ENCODE results near the gene FTHL17.

Gene FTHL17

GRCh38 chrX:31071725-31072124, at the start of gene FTHL17:
TSS of gene FTHL17 (minus strand) at chrX:31072041. CDS start at chrX:31071953, 88 bp downstream.
- in situ Hi-C loops (cut with HindIII; ENCODE audit: low sequenced_read_pairs): no loop called here

- in situ Hi-C loops (cut with HindIII; ENCODE audit: low sequenced_read_pairs): no loop called here
These were observed 45.4 kb upstream of the FTHL17 start for GRCh38 chrX:31117266-31117665.

GRCh38 chrX:31115398-31115797, 43.6 kb upstream of the FTHL17 start:
- in situ Hi-C loops (cut with HindIII; ENCODE audit: low sequenced_read_pairs): no loop called here

DNA sequence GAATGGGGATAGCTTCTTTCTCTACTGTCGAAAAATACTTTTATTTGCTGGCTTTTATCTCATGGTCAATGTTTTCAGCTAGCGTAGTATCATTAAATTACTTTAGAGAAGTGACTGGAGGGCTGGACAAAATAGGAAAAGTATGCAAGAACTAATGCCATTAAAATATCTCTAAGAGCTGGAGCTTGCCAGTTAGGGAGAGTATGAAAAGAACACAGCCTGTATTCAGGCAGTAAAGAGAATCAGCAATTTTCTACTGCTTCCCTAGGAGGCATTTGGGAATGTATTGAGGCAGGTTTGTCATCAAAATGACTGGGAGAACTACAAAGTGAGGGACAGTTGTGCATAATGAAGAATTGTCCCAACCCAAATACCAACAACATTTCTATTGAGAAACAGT, 43.0 kb upstream of the FTHL17 start:
- in situ Hi-C loops (cut with HindIII; ENCODE audit: low sequenced_read_pairs): no loop called here

DNA sequence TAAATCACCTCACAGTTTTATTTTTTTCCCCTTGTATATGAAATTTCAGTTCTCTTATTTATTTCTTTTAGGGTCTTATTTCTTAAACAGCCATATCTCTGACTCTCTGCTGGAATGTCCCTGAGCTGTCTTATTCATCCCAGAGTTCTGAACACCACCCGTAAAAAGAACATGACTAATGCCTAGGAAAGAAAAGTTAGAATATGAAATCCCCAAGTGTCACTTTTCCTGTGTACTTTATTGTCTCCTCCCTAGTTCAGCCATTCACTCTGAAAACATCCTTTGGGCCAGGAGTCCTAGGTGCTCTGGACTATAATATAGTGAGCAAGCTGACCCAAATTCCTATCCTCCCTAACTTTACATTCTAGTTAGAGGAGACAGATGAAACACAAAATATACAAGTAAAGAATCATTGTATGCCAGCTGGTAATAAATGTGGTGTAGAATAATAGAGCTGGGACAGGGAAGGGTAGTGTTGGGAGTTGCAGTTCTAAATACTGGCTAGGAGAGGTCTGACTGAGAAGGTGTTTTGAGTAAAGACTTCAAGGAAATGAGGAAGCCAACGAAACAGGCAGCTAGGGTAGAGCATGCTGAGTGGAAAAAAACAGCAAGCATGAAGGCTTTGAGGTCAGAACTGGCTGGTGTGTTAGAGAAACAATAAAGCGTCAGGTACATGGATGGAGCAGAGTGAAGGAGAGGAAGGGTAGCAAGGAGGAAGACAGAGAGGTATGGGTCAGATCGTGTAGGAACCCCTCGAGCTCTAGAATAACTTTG, 40.6 kb upstream of the FTHL17 start:
- in situ Hi-C loops (cut with HindIII; ENCODE audit: low sequenced_read_pairs): no loop called here

DNA sequence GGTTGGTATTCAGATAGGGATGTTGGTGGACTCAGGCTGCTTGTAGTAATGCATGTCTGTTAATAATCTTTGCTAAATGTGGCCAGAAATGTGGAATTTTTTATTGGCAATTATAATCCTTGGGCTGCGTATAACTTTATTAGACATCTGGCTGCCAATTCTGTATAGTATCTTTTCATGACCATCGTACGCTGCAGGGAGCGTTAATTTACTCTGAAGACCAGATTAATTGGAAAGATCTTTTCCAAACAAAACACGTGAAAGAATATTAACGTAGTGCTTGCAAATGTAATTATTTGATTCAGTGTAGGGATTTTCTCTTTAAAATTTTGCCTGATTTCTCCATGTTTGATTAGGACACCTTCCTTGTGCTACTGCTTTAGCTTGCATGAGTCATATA, 38.8 kb upstream of the FTHL17 start:
- in situ Hi-C loops (cut with HindIII; ENCODE audit: low sequenced_read_pairs): no loop called here

DNA sequence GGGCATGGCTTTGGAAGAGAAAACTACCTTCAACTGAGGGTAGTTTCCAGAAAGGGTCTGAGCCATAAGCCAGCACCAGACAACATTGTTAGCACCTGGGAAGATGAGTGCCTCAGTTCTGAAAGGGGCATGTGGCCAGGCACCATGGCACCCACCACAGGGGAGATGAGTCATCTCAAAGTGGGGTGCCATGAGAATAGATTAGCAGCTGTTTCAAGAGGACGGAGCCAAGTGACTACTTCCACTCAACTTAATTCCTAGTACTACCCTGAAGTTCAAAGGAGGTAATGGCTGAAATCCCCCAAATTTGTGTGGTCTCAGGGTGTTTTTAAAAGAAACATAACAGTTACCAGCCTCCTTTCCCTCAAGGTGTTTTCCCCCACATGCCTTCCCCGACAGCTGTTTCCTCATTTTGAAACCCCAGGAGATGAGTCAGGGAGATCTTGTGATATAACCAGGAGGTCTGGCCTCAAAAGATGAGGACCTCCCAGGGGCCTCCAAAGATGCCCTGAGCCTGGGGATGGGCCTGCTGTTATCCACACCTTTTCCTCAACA, 27.8 kb upstream of the FTHL17 start:
- in situ Hi-C loops (cut with HindIII; ENCODE audit: low sequenced_read_pairs): no loop called here

GRCh38 chrX:31098079-31098478, 26.2 kb upstream of the FTHL17 start:
- in situ Hi-C loops (cut with HindIII; ENCODE audit: low sequenced_read_pairs): no loop called here

- in situ Hi-C loops (cut with HindIII; ENCODE audit: low sequenced_read_pairs): no loop called here
These were observed 21.8 kb upstream of the FTHL17 start for GRCh38 chrX:31093639-31093975.

DNA sequence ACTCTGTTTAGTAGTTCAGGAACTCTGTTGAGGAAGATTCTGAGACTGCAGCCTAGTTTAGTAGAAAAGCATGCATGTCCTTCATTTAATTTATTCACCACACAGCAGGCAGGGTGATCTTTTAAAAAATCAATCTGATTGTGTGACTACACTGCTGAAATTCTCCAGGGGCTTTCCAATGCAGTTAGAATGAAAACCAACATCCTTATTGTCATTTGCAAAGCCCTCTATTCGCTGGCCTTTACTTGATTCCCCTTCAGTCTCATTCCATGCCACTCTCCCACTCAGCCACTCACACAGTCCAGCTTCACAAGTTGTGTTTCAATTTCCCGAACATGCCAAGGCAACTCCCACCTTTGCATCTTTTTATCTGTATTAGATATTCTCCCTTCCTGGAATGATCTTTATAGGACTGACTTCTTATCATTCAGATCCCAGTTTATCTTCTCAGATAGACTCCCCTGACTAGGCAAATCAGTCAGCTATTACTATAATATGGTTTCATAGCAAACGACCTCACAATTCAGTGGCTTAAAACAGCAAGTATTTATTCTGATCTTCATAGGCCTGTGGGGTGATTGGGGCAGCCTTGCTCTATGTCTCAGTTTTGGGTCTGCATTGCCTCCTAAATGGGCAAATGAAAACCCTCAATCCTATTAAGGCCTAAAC, 21.3 kb upstream of the FTHL17 start:
- in situ Hi-C loops (cut with HindIII; ENCODE audit: low sequenced_read_pairs): no loop called here

DNA sequence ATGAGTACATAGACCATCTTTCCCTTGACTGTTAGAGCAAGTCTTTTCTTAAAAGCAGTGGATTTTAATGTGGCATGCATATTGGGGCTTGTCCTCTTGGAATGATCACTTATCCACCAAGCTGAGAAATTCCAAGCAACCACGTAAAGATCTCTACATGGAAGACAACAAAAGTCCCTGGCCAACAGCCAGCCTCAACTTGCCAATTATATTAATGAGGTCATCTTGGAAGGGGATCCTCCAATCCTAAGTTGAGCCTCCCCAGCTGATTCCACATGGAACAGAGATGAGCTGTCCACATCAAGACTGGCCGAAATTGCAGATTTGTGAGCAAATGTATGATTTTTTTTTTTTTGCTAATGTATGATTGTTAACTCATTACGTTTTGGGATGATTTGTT, 20.6 kb upstream of the FTHL17 start:
- in situ Hi-C loops (cut with HindIII; ENCODE audit: low sequenced_read_pairs): no loop called here

DNA sequence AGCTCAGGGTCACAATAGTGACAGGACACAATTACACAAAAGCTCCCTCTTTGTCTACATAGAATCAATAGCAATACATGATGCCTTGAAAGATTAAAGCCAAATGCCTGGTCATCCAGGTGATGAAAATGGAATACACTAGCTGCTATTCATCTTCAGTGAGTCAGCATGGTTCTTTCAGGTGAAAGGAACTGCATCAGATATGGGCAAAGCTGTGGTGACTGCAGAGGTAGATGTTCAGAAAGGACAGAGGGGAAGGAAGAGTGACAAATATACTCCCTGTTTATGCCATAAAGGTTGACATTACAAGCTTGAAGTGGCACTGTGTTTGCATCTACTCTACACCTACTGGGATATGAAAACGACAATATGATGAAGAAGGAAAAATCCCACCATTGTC, 20.0 kb upstream of the FTHL17 start:
- in situ Hi-C loops (cut with HindIII; ENCODE audit: low sequenced_read_pairs): no loop called here

GRCh38 chrX:31074522-31074921, 2.7 kb upstream of the FTHL17 start:
- in situ Hi-C loops (cut with HindIII; ENCODE audit: low sequenced_read_pairs): no loop called here

GRCh38 chrX:31071262-31071661, 579 bp downstream of the FTHL17 start:
- in situ Hi-C loops (cut with HindIII; ENCODE audit: low sequenced_read_pairs): no loop called here

DNA sequence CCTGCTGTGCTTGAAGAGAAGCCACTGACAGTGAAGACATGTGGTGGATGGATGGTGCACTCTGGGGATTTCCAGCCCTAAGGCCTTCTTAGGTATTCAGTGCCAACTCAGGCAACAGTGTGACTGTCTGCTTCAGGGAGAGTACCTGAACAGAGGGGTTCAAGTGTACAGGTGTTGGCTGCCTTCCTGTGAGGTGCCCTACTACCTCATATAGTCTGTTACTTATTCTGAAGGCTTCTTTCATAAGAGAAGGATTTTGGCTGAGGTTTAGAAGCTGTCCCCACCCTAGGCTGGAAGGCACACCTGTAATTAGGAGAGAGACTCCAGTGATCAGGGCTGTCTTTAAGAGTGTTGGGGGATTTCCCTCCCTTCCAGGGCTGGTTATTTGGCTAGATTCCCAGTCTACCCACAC, 1.8 kb downstream of the FTHL17 start:
- in situ Hi-C loops (cut with HindIII; ENCODE audit: low sequenced_read_pairs): no loop called here

GRCh38 chrX:31063114-31063513, 8.7 kb downstream of the FTHL17 start:
- in situ Hi-C loops (cut with HindIII; ENCODE audit: low sequenced_read_pairs): no loop called here

DNA sequence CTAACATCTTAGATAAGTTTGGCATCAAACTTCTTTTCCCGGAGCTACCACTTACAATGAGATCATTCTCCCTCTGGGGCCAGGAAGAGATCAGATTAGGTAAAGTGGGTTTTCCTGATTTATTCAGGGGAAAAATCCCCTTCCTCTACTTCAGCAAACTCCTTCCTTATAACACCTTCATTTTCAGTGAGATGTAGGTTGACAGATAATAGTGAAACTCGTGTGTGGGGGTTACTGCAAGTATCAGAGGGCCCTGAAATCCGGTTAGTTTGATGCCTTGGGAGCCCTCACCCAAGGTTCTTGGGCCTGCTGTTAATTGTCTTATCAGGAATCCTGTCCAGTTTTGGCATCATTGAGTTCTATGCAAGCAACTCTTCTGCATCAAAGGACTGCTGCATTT, 10.8 kb downstream of the FTHL17 start:
- in situ Hi-C loops (cut with HindIII; ENCODE audit: low sequenced_read_pairs): no loop called here

DNA sequence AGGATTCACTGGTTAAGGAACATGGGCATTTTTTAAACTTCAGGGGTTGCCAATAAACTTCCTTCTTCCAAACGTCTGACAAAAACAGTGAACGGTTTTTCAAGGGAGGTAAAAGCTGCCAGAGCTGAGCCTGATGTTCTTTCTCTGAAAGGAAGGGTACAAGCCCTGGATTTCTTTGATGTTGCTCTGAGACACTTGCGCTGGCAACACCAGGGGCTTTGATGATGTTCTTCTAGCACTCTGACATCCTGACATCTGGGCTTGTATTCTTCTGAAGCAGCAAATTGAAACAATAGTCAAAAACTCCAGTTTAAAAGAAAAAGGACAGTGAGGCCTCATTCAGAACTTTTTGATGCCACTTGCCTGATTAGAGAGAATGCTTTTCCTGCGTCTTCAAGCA, 11.8 kb downstream of the FTHL17 start:
- in situ Hi-C loops (cut with HindIII; ENCODE audit: low sequenced_read_pairs): no loop called here

DNA sequence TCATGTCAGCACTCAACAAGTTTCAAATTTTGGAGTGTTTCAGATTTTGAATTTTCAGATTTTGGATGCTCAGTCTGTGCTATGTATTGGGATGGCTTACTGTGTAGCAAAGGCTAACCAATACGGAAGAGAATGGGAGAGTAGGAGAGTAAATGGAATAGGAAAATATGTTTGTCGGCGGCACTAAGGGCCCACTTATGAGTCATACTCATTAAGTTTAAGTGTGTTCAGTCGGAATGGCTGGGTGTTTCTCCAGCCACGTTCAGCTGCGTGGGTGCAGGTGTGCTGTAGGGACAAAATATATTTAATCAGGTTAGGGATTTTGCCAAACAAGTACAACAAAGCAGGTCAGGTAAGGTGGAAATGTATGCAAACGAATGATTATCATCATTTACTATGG, 13.6 kb downstream of the FTHL17 start:
- in situ Hi-C loops (cut with HindIII; ENCODE audit: low sequenced_read_pairs): no loop called here

GRCh38 chrX:31057691-31058090, 14.2 kb downstream of the FTHL17 start:
- in situ Hi-C loops (cut with HindIII; ENCODE audit: low sequenced_read_pairs): no loop called here

GRCh38 chrX:31057291-31057690, 14.6 kb downstream of the FTHL17 start:
- in situ Hi-C loops (cut with HindIII; ENCODE audit: low sequenced_read_pairs): no loop called here

DNA sequence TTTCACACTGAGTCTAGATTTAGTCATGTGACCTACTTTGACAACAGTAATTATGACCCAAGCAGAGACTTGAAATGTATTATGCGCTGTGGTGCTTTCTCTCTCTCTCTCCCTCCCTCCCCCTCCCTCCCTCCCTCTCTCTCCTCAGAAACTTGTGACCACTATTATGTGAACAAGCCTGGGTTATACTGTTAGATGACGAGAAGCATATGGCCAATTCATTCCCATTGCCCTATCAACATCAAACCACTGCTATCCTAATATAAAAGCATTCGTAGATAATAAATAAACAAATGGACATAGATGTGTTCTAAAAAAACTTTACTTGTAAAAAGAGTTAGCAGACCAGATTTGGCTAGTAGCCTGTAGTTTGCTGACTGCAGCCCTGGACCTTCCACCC, 18.2 kb downstream of the FTHL17 start:
- in situ Hi-C loops (cut with HindIII; ENCODE audit: low sequenced_read_pairs): no loop called here

Data from DLD1 (cell line).